Adrenal gland (tissue), 5 donors: ENCODE results near the gene TP53TG5.

Experiments
- POLR2A ChIP-seq, 2 donors: fragments of 450-650 bp; IDR thresholded peaks; one replicate each; pipeline ENCODE4 v1.6.1; 2017; ENCODE audit warnings: antibody characterized with exemption in 2 of 2, mild to moderate bottlenecking in 2 of 2, moderate library complexity in 1 of 2
- TF ChIP-seq, protein P1 (sequence below), 6 experiments: fragments of 450-650 bp in 4 of 6; fragments of 200-600 bp in 2 of 6; sonication (generic) in 1 of 6; IDR thresholded peaks; 1 replicate in 5 of 6; 2 replicates in 1 of 6; pipeline versions ENCODE4 v1.5.1 to v1.8.0; 2016 to 2021; ENCODE audit warnings: antibody characterized with exemption in 6 of 6, mild to moderate bottlenecking in 2 of 6, moderate library complexity in 1 of 6
- donor health status: DM: no; HTN: no; CAD: no.

DNA sequence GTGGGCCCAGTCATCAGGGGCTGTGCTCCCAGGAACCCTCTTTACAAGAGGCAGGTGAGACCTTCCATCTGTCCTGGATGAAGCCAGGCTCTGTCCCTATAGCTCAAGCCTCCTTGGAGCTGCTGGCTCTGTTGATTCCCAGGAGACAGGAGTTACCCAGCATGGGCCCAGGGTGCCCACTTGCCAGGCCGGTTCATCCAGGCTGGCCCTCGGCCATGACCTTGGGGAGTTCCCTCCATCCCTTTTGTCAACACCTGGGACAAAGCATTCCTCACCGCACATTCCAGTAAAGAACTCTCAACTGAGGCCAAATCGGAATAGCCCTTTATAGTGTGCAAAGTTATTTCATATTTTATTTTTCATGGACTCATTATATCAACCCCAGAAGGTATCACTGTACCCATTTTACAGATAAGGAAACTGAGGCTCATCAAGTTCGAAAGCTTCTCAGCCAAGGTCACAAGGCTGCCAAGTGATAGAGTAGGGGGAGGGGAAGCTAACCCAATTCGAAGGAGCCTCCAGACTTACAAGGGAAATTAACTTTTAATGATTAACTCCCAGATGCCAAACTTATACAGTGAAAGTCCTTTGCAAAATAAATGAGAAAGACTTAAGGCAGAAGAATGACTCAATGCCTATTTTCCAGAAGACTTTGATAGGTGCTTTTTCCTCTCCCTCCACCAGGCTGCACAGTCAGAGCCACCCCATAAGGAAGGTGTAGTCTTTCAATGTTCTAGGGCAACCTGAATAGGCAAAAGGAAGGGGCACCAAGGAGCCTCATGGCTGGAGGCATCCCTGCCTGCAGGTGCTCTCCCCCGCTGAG lies 48.4 kb downstream of the TP53TG5 start:
- TF ChIP-seq, protein P1, sequence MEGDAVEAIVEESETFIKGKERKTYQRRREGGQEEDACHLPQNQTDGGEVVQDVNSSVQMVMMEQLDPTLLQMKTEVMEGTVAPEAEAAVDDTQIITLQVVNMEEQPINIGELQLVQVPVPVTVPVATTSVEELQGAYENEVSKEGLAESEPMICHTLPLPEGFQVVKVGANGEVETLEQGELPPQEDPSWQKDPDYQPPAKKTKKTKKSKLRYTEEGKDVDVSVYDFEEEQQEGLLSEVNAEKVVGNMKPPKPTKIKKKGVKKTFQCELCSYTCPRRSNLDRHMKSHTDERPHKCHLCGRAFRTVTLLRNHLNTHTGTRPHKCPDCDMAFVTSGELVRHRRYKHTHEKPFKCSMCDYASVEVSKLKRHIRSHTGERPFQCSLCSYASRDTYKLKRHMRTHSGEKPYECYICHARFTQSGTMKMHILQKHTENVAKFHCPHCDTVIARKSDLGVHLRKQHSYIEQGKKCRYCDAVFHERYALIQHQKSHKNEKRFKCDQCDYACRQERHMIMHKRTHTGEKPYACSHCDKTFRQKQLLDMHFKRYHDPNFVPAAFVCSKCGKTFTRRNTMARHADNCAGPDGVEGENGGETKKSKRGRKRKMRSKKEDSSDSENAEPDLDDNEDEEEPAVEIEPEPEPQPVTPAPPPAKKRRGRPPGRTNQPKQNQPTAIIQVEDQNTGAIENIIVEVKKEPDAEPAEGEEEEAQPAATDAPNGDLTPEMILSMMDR (IDR thresholded peaks at IDR 0.05) = no peak
- TF ChIP-seq POLR2A (IDR thresholded peaks at IDR 0.05) = no peak
